C4-2B (cell line): ENCODE measurements around the gene ZNF28.
A peak's percentile ranks its signal among the peaks of the same experiment; 100 is the strongest.

ENCODE experiments used
- H3K27ac ChIP-seq: fragments of 450-650 bp; 2 replicates; pipeline ENCODE4 v1.5.1; 2017
- CTCF ChIP-seq: fragments of 450-650 bp; conservative IDR thresholded peaks from 2 replicates; pipeline ENCODE4 v1.5.1; 2017; ENCODE audit warnings: mild to moderate bottlenecking
- ZFX ChIP-seq: fragments of 450-650 bp; IDR thresholded peaks from 2 replicates; pipeline ENCODE4 v1.6.1; 2017

Gene ZNF28

GRCh38 chr19:52749780-52750179, 71.7 kb downstream of the ZNF28 start:
- TF ChIP-seq CTCF, result no peak
- H3K27ac ChIP-seq, result no peak overlapping the region

- H3K27ac ChIP-seq, result no peak overlapping the region
- TF ChIP-seq CTCF, result peak; percentile 47
- TF ChIP-seq ZFX, result no peak
Observed at GRCh38 chr19:52748336-52748950, 73.0 kb downstream of the ZNF28 start.
